Astrocyte (in vitro differentiated cells and primary cell): ENCODE data around the gene FAM193B. TPM values are rescaled to one million over a fixed set of nuclear protein-coding genes. Genes with fewer than 3 reads are reported as not detected.

Source experiments
- DNase-seq: peaks from one replicate; pipeline ENCODE4 v3.0.0-alpha.2; 2010; ENCODE audit warnings: low read depth
- FAIRE-seq: peaks from 2 replicates; lab custom pipeline; 2011; peaks lifted over from hg19 to GRCh38; lab: Jason Lieb, UNC
- H2AFZ ChIP-seq: 2 replicates; pipeline ENCODE4 v1.6.0; 2012; ENCODE audit warnings: low read depth, low read length, inconsistent platforms
- H3K27ac ChIP-seq: 2 replicates; pipeline ENCODE4 v1.5.1; 2011; ENCODE audit warnings: low read depth, low read length, inconsistent platforms
- H3K27me3 ChIP-seq: 2 replicates; pipeline ENCODE4 v1.6.0; 2011; ENCODE audit warnings: low read length, inconsistent platforms; ENCODE audit not compliant: insufficient read depth
- H3K36me3 ChIP-seq: 2 replicates; pipeline ENCODE4 v1.5.1; 2011; ENCODE audit warnings: low read length, inconsistent platforms; ENCODE audit not compliant: insufficient read depth
- H3K4me1 ChIP-seq: 2 replicates; pipeline ENCODE4 v1.5.1; 2011; ENCODE audit warnings: low read length, inconsistent platforms; ENCODE audit not compliant: insufficient read depth
- H3K4me2 ChIP-seq: 2 replicates; pipeline ENCODE4 v1.6.0; 2012; ENCODE audit warnings: low read length, inconsistent platforms
- H3K4me3 ChIP-seq: 2 replicates; pipeline ENCODE4 v1.5.1; 2011; ENCODE audit warnings: low read depth, mild to moderate bottlenecking, low read length, inconsistent platforms; ENCODE audit not compliant: insufficient read depth
- H3K79me2 ChIP-seq: 2 replicates; pipeline ENCODE4 v1.6.0; 2012; ENCODE audit warnings: mild to moderate bottlenecking, low read length, inconsistent platforms; ENCODE audit not compliant: insufficient read depth
- H3K9ac ChIP-seq: 2 replicates; pipeline ENCODE4 v1.6.0; 2012; ENCODE audit warnings: mild to moderate bottlenecking, low read length, inconsistent platforms
- H3K9me3 ChIP-seq: 2 replicates; pipeline ENCODE4 v1.5.1; 2012; ENCODE audit warnings: low read depth, mild to moderate bottlenecking, low read length, inconsistent platforms; ENCODE audit not compliant: insufficient read depth
- H4K20me1 ChIP-seq: 2 replicates; pipeline ENCODE4 v1.6.0; 2012; ENCODE audit warnings: low read length, inconsistent platforms; ENCODE audit not compliant: insufficient read depth
- H3K27ac Mint-ChIP-seq: one replicate; pipeline ENCODE4 v1.8.0; 2021; ENCODE audit warnings: mild to moderate bottlenecking, mixed read lengths; ENCODE audit not compliant: unreplicated experiment
- H3K27me3 Mint-ChIP-seq: one replicate; pipeline ENCODE4 v1.8.0; 2021; ENCODE audit warnings: low read depth, mixed read lengths; ENCODE audit not compliant: unreplicated experiment
- H3K36me3 Mint-ChIP-seq: one replicate; pipeline ENCODE4 v1.8.0; 2021; ENCODE audit warnings: low read depth, mixed read lengths; ENCODE audit not compliant: unreplicated experiment
- H3K4me1 Mint-ChIP-seq: one replicate; pipeline ENCODE4 v1.8.0; 2021; ENCODE audit warnings: low read depth, mixed read lengths; ENCODE audit not compliant: unreplicated experiment
- H3K4me3 Mint-ChIP-seq: one replicate; pipeline ENCODE4 v1.8.0; 2021; ENCODE audit warnings: mild to moderate bottlenecking, moderate library complexity, mixed read lengths; ENCODE audit not compliant: unreplicated experiment
- H3K9me3 Mint-ChIP-seq: one replicate; pipeline ENCODE4 v1.8.0; 2021; ENCODE audit warnings: mild to moderate bottlenecking, mixed read lengths; ENCODE audit not compliant: unreplicated experiment
- EZH2 ChIP-seq: IDR thresholded peaks from 2 replicates; pipeline ENCODE4 v1.6.1; 2012; ENCODE audit warnings: mild to moderate bottlenecking, low read length, inconsistent platforms; ENCODE audit not compliant: insufficient read depth
- total RNA-seq: library from RNA; stranded (reverse); gene quantifications from 2 replicates; pipeline ENCODE4 v1.2.1, GENCODE V29; 2021
- TF ChIP-seq, protein P1 (sequence below): IDR thresholded peaks from 2 replicates; pipeline ENCODE4 v1.5.1; 2011; ENCODE audit warnings: low read depth, mild to moderate bottlenecking, inconsistent platforms, low read length, moderate library complexity; ENCODE audit not compliant: insufficient read depth

Gene FAM193B
- total RNA-seq, 1 donor from 2014 or later: 48.3 TPM

DNA sequence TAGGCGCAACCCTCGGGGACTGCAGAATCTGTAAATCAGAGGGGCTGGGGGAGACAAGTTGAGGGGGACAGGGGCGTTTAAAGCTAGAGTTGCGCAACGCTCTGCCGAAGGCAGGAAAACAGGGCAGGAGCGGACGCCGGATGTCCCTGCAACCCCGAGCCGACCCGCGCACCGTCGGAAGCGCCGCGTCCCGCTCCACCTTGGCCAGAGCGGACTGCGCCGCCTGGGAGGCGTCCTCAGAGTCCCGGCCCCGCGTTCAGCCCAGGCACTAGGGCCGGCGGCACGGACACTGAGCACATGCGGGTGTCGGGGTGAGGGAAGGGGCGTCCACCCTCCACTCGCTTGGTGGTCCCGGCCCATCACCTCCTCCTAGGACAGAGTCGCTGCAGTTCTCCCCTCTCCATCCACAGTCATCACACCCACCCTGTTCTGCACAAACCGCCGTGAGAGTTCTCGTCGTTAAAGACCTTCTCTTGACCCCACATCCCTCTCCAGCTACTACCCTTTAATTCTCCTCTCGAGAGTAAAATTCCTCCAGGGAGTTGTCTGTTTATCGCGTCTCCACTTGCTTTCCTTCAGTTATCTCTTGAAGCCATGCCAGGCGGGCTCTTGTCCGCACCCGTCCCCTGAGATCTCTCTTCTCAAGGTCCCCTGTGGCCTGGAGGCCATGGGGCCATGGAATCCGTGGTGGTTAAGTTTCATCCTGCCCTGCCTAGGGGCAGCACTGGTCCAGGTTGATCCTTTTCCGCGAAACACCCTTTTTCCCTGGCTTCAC is 56.2 kb downstream of the FAM193B start:
- DNase-seq (no peak), FAIRE-seq (no peak)
- Histone ChIP-seq H3K4me3 (peak overlapping the region; percentile 68), H3K79me2 (peaks cover 41% of the 10 kb centered on the region), H4K20me1 (peaks cover 19% of the 10 kb centered on the region), H3K36me3 (peaks cover 11% of the 10 kb centered on the region), H3K9me3 (no peaks in the 10 kb centered on the region), H3K4me1 (peaks cover 53% of the 10 kb centered on the region), H3K4me2 (peak overlapping the region; percentile 96), H3K27me3 (no peaks in the 10 kb centered on the region), H3K27ac (peak overlapping the region; percentile 77), H3K9ac (peak overlapping the region; percentile 89), H2AFZ (no peak overlapping the region)
- Mint-ChIP-seq H3K4me3 (peak overlapping the region; percentile 80), H3K27ac (peak overlapping the region; percentile 75), H3K9me3 (no peaks in the 10 kb centered on the region), H3K4me1 (peaks cover 42% of the 10 kb centered on the region), H3K36me3 (peaks cover 3% of the 10 kb centered on the region), H3K27me3 (no peaks in the 10 kb centered on the region)
- TF ChIP-seq EZH2: no peak
- TF ChIP-seq, protein P1, sequence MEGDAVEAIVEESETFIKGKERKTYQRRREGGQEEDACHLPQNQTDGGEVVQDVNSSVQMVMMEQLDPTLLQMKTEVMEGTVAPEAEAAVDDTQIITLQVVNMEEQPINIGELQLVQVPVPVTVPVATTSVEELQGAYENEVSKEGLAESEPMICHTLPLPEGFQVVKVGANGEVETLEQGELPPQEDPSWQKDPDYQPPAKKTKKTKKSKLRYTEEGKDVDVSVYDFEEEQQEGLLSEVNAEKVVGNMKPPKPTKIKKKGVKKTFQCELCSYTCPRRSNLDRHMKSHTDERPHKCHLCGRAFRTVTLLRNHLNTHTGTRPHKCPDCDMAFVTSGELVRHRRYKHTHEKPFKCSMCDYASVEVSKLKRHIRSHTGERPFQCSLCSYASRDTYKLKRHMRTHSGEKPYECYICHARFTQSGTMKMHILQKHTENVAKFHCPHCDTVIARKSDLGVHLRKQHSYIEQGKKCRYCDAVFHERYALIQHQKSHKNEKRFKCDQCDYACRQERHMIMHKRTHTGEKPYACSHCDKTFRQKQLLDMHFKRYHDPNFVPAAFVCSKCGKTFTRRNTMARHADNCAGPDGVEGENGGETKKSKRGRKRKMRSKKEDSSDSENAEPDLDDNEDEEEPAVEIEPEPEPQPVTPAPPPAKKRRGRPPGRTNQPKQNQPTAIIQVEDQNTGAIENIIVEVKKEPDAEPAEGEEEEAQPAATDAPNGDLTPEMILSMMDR: no peak

DNA sequence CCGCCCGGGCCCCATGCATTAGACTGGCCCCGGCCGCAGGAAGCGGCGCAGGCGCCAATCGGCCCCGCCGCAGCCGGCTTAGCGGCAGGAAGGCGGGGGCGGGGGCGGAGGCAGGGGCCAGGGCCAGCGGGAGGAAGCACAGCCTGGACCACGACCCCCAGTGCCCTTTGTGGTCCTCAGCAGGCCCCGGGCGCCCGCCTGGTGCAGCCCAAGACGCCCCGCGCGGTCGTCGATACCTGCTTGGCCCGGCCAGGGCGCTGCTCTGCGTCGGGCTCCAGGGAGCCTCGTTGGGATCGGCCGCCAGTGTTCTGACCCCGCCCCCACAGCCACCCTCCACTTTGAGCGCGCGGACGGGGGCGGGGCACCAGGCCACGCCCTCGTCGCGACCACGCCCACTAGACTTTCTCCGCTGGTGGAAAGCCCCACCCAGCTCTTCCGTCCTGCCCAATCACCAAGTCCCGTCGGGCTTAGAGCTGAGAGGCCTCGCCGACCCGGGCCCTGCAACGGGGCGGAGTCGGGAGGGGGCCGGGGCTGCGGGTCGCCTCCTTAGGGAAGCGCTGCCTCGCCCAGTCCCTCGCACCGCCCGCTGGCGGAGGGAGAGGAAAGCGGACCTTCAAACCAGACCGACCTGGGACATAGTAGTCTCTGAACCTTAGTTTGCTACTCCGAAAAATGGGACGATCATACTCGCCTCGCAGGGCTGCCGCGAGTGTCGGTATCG is 56.9 kb downstream of the FAM193B start, which contains the start of gene PDLIM7:
TSS of gene PDLIM7 (minus strand) at position 313 of the 721 bp plus-strand sequence. CDS start 1,092 bp downstream, outside the sequence.
- peak within 1 kb of the TSS; percentile 94 for H3K27ac ChIP-seq
- Mint-ChIP-seq H3K4me1 (peaks cover 46% of the 10 kb centered on the region), H3K27me3 (no peaks in the 10 kb centered on the region), H3K4me3 (peak within 1 kb of the TSS; percentile 88), H3K27ac (peak within 1 kb of the TSS; percentile 92), H3K36me3 (peaks cover 7% of the 10 kb centered on the region), H3K9me3 (no peaks in the 10 kb centered on the region)
- H2AFZ ChIP-seq: no peak within 1 kb of the TSS
- peaks cover 60% of the 10 kb centered on the region for H3K4me1 ChIP-seq
- H3K9ac ChIP-seq: peak within 1 kb of the TSS; percentile 89
- no peaks in the 10 kb centered on the region for H3K9me3 ChIP-seq
- FAIRE-seq: no peak
- H3K27me3 ChIP-seq: no peaks in the 10 kb centered on the region
- DNase-seq: peak; percentile 91
- peaks cover 27% of the 10 kb centered on the region for H4K20me1 ChIP-seq
- H3K4me3 ChIP-seq: peak within 1 kb of the TSS; percentile 82
- peaks cover 49% of the 10 kb centered on the region for H3K79me2 ChIP-seq
- H3K4me2 ChIP-seq: peak within 1 kb of the TSS; percentile 96
- peaks cover 16% of the 10 kb centered on the region for H3K36me3 ChIP-seq
- TF ChIP-seq, protein P1: no peak
- TF ChIP-seq EZH2: no peak
